IPS-15b (cell line): ENCODE results near the gene ZFYVE28.

ENCODE experiments used
- H3K27me3 ChIP-seq: one replicate; pipeline ENCODE4 v1.6.1; 2013; ENCODE audit warnings: low read length; ENCODE audit not compliant: control insufficient read depth, insufficient read depth
- H3K36me3 ChIP-seq: one replicate; pipeline ENCODE4 v1.6.1; 2013; ENCODE audit warnings: low read length; ENCODE audit not compliant: control insufficient read depth, insufficient read depth
- H3K4me1 ChIP-seq: one replicate; pipeline ENCODE4 v1.6.1; 2013; ENCODE audit warnings: mild to moderate bottlenecking, low read length; ENCODE audit not compliant: control insufficient read depth, insufficient read depth
- H3K4me3 ChIP-seq: one replicate; pipeline ENCODE4 v1.5.1; 2013; ENCODE audit warnings: low read depth, low read length
- H3K9ac ChIP-seq: one replicate; pipeline ENCODE4 v1.6.1; 2013; ENCODE audit warnings: low read depth, mild to moderate bottlenecking, low read length
- H3K9me3 ChIP-seq: one replicate; pipeline ENCODE4 v1.6.1; 2013; ENCODE audit warnings: mild to moderate bottlenecking, low read length; ENCODE audit not compliant: control insufficient read depth, insufficient read depth

Gene ZFYVE28

DNA sequence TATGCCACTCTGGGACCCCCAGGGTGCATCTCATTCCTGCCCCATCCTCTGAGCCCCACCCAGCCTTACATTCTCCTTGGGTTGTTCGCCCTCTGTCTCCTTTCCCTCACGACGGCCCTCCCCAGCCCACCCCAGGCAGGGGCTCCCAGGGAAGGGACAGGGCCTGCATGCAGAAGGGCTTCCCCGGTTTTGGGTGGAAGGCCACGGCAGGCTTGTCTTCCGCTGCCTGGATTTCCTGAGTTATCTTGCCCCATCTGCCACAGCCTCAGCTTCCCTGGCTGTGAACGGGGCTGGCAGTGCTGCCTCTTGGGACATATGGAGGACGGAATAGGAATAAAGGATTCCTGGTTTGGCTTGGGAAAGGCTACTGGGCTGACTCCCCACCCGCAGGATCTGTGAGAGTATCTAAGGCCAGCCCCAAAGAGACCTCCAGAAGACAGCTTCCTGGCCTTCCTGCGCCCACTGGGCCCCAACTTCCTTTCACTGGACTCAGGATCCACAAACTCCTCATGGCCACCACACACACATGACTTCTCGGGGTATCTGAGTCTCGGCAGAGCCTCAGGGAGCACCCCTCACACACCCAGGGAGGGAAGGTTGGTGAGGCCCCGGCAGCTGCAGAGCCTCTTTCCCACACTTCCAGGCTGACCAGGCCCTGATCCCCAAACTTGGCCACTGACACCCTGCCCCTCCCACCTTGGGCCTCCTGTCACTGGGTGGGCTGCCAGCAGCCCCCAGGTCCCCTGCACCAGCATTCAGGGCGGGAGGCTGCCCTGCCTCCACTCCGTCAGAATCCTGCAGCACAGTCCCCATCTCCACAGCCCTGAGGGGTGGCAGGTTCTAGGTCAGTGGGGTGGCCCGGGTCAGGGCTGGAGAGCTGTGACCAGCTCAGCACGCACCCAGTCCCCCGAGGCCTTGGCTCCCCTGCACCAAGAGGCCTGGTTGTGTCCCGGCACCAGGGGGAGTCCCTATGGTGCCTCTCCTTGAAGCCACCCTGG lies 153.0 kb downstream of the ZFYVE28 start:
- Histone ChIP-seq H3K9ac (no peak overlapping the region), H3K4me1 (no peaks in the 10 kb centered on the region), H3K4me3 (no peak overlapping the region), H3K9me3 (no peaks in the 10 kb centered on the region), H3K27me3 (no peaks in the 10 kb centered on the region), H3K36me3 (no peaks in the 10 kb centered on the region)

DNA sequence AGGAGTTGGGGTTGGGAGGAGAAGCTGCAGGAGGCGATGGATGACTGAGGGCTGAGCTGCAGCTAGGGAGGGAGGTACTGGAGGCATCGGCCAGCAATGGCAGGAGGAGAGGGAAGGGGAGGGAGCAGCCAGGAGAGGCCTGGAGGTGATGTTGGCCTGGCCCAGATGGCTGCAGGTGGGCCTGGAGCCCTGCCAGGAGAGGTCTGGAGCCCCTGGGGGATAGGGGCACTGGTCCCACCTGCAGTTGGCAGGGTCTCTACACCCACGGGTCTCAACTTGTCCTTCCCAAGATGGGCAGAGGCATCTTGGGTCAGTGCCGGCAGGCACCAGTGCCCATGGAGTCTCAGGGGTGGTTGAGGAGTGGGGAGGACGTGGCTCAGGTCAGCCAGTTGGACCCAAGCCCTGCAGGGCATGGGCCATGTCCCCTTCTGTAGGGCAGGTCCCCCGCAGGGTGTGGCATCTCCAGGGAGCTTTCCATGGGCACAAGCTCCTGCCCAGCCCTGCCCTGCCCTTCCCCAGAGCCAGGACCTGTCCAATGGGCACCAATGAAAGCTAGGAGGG lies 153.9 kb downstream of the ZFYVE28 start:
- Histone ChIP-seq H3K9ac (peak overlapping the region; percentile 24), H3K4me1 (no peaks in the 10 kb centered on the region), H3K4me3 (no peak overlapping the region)

DNA sequence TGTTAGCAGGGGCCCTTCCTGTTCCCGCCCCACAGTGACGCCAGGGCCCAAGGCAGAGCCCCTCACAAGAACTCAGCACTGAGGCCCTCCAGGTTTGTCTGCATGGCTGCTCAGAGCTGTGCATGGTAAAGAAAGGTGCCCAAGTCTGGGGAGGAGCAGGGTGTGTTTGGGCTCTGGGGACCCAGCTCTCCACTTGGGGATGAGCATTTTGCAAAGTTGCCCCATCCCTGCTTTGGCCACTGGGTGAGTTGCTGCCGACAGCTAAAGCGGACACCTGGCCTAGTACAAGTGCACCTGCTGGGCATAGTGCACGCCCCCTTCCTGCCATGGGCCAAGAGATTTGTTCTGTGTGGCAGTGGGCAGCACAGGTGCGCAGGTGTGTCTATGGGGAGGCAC lies 154.5 kb downstream of the ZFYVE28 start:
- Histone ChIP-seq H3K9me3 (no peaks in the 10 kb centered on the region), H3K9ac (peak overlapping the region; percentile 24)

More for the DNA sequence above, 153.9 kb downstream of the ZFYVE28 start:
- no peaks in the 10 kb centered on the region for H3K9me3 ChIP-seq
- peaks cover 5% of the 10 kb centered on the region for H3K36me3 ChIP-seq
- H3K27me3 ChIP-seq, result no peaks in the 10 kb centered on the region

DNA sequence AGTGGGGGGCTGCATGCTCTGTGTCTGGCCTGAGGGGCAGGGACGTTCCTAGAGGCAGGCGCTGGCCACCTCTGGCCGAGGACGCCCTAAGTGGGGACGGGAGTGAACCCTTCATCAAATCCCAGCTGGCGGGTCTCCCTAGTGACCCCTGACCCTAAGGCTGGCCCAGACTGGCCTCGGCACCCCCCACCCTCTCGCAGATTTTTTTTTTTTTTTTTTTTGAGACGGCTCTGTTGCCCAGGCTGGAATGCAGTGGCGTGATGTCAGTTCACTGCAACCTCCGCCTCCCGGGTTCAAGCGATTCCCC lies 155.5 kb downstream of the ZFYVE28 start:
- Histone ChIP-seq H3K4me1 (no peaks in the 10 kb centered on the region), H3K9me3 (no peaks in the 10 kb centered on the region), H3K36me3 (peaks cover 11% of the 10 kb centered on the region), H3K9ac (no peak overlapping the region), H3K27me3 (no peaks in the 10 kb centered on the region), H3K4me3 (peak overlapping the region; percentile 58)

More for the DNA sequence above, 154.5 kb downstream of the ZFYVE28 start:
- no peaks in the 10 kb centered on the region for H3K4me1 ChIP-seq
- peaks cover 5% of the 10 kb centered on the region for H3K36me3 ChIP-seq
- H3K27me3 ChIP-seq, result no peaks in the 10 kb centered on the region
- H3K4me3 ChIP-seq, result no peak overlapping the region

DNA sequence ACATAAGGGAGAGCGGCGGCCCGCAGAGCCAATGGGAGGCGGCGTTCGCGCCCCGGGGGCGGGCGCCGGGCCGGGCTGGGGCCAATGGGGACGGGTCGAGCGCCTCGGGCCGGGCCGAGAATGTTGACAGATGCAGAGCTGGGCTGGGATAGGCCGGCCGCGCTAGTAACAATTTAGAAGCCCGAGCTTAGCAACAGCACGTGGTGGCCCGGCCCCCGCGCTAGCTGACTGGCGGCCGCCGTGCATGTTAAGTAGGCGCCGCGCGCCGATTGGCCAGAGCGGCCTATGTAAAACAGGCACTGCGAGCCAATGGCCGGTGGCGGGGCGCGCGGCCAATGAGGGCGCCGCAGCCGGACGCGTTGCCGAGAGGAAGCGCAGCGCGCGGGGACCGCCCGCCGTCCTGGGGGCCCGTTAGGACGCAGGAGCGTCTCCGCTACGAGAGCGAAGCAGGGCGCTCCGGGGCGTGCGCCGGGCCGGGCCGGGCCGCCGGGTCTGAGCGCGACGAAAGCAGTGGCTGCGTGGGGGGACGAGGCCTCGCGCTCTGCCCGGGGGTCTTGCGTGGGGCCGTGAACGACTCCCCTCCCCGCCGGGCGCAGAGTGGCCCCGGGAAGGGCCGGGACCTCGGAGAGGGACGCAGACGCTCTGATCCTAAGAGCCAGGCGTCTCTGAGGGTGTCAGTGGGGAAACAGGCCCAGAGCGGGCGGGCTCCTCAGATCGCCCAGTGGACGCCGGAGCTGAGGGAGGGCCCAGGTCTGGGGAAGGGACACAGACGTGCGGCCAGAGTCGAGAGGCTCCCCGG lies 156.1 kb downstream of the ZFYVE28 start:
- Histone ChIP-seq H3K4me1 (no peaks in the 10 kb centered on the region), H3K36me3 (peaks cover 11% of the 10 kb centered on the region), H3K27me3 (no peaks in the 10 kb centered on the region), H3K9ac (peak overlapping the region; percentile 60), H3K4me3 (peak overlapping the region; percentile 58), H3K9me3 (no peaks in the 10 kb centered on the region)

DNA sequence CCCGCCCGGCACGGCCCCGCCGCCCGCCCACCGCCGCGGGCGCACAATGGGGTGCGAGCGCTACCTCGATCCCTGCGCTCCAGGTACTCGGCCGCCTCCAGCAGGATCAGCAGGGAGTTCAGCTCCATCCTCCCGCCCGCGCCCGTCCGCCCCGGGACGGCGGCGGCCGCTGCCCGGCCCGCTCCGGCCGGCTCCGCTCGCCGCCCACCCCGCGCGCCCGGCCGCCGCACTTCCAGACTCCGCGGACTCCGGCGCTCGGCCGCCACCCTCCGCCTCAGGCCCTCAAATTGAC lies 156.6 kb downstream of the ZFYVE28 start, which contains the start of gene MXD4:
Gene MXD4, minus strand, starts transcription at position 257 of the 292 bp plus-strand sequence. Its CDS starts 129 bp downstream, at position 128.
- H3K4me3 ChIP-seq, result peak within 1 kb of the TSS; percentile 58
- no peaks in the 10 kb centered on the region for H3K4me1 ChIP-seq
- no peaks in the 10 kb centered on the region for H3K9me3 ChIP-seq
- H3K27me3 ChIP-seq, result no peaks in the 10 kb centered on the region
- H3K9ac ChIP-seq, result peak within 1 kb of the TSS; percentile 60
- peaks cover 11% of the 10 kb centered on the region for H3K36me3 ChIP-seq

DNA sequence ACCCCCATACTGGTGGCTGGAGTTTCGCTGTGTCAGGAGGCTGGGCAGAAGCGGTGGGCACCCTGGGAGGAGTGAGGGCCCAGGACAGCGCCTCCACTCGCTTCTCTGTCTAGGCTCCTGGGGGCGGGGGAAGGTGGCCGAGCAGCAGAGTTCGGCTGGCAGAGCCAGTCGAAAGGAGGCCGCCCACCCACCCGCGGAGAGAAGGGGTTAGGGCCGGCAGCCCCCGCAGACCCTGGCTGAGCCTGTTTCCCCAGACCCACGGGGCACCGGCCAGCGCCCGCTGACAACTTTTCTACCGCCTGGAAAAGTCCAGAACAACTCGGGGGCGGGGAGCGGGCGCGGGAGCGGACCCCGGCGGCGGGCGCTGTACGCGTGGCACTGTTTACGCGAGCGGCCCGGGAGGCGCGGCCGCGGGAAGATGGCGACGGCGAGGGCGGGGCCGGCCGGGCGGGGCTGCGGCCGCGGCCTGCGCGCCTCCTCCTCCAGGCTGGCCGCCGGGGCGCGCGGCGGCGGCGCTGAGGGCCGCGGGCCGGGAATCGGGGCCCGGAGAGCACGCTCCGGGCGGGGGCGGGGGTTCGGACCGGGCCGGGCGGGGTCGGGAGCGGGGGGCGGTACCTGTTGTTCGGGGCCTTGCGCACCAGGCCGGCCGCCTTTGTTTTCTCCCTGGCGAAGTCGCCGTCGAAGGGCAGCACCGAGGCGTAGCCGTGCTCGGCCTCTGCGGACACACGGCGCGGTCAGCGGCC lies 157.2 kb downstream of the ZFYVE28 start:
- Histone ChIP-seq H3K4me3 (peak overlapping the region; percentile 48), H3K27me3 (no peaks in the 10 kb centered on the region), H3K36me3 (peaks cover 11% of the 10 kb centered on the region), H3K9me3 (no peaks in the 10 kb centered on the region), H3K9ac (no peak overlapping the region), H3K4me1 (no peaks in the 10 kb centered on the region)

DNA sequence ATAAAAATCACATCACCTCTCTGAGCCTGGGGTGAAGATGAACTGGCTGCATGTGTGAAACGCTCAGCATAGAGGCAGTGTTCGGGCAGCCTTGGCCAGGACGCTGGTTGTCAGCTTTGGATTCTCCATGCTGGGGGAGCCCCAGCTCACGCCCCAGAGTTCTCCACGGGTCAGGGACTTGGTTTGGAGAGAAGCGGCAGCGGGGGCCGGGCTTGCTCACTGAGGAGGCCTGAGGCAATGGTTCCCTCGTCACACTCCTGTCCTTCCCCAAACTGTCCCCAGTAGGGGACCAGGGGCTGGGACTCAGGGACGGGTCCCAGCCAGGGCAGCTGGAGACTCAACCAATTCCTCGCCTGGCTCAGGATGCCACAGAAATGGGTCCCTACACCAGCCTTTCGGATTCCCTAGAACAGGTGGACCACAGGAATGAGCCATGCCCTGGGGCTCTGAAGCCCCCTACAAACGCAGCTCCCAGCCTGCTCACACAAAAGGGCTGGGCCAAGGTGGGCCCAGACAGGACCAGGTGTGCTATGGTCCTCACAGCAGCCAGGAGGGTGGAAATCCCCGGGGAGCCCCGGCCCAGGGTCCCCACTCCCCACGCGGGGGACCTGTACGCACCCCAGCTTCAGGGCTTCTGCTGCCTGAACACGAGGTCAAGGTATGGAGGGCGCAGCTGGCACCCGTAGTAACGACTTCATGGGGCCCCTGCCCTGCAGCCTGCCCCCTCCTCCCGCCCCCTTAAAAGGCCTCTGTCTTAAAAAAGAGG lies 157.9 kb downstream of the ZFYVE28 start:
- H3K4me3 ChIP-seq, result peak overlapping the region; percentile 46
- H3K9ac ChIP-seq, result peak overlapping the region; percentile 24
- no peaks in the 10 kb centered on the region for H3K9me3 ChIP-seq
- H3K4me1 ChIP-seq, result no peaks in the 10 kb centered on the region
- H3K27me3 ChIP-seq, result no peaks in the 10 kb centered on the region
- peaks cover 11% of the 10 kb centered on the region for H3K36me3 ChIP-seq

DNA sequence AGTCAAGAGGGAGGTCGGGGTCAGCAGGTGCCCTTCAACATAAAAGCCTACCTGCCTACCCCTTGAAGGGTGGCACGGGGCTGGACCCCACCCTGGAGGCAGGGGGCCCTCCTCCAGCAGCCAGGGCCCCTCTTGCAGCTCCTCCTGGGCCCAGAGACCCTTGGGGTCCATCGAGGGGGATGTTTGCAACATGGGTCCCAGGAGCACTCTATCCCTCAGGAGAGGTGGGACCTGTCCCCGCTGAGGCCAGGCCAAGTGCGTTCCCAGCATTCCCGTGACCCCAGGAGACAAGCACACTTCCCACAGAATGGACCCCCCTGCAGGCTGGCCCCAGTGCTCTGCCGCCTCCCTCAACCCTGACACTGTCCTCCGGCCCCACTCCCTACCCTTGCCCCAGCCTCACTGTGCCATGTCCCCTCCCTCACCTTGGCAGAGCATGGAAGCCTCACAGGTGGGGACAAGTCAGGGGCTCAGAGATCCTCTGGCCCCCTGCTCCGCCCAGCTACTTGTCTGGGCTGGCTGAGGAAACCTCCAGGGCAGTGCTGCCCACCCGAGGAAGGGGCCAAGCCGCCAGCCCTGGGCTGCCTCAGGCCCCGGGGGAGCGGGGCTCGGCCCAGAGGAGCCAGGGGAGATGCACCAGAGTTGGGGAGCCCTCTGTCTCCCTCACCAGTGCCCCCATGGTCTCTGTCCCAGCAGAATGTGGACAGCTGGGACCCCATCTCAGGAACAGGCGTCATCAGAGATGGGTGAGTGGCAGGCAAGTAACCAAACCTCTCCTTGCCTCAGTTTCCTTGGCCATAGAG lies 158.7 kb downstream of the ZFYVE28 start:
- no peak overlapping the region for H3K4me3 ChIP-seq
- H3K9ac ChIP-seq, result peak overlapping the region; percentile 26
- peaks cover 11% of the 10 kb centered on the region for H3K36me3 ChIP-seq
- H3K4me1 ChIP-seq, result no peaks in the 10 kb centered on the region
- no peaks in the 10 kb centered on the region for H3K27me3 ChIP-seq
- no peaks in the 10 kb centered on the region for H3K9me3 ChIP-seq

DNA sequence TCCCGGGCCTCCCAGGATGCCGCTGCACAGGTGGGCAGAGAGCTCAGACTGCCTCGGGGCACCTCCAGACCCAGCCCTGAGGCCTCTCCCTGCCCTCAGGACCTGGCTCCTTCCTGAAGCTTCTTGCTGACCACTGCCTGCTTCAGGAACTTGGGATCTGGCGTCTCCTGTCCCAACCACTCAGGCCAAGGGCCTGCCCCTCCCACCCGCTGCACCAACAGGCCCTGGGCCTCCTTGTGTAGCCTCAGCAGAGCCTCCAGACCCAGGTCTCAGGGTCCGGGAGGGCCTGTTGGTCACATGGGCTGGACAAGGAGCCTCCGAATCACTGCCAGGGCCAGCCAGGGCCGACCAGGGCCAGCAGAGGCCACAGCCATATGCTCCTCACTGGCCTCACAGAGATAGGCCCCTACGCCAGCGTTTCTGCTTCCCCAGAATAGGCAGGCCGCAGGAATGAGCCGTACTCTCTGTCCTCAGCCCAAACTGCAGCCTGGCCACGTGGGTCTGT lies 159.4 kb downstream of the ZFYVE28 start:
- no peaks in the 10 kb centered on the region for H3K9me3 ChIP-seq
- no peak overlapping the region for H3K4me3 ChIP-seq
- peak overlapping the region; percentile 26 for H3K9ac ChIP-seq
- no peaks in the 10 kb centered on the region for H3K27me3 ChIP-seq
- no peaks in the 10 kb centered on the region for H3K4me1 ChIP-seq
- peaks cover 11% of the 10 kb centered on the region for H3K36me3 ChIP-seq
